K562 (cell line): Measurements from ENCODE around the gene PPP1R36. TPM values are rescaled to one million over a fixed set of nuclear protein-coding genes. Genes with fewer than 3 reads are reported as not detected.

Experiments
- CBX5 ChIP-seq: IDR thresholded peaks from 2 replicates; pipeline ENCODE4 v1.6.1; 2014; ENCODE audit warnings: low read depth, borderline replicate concordance
- HDAC3 ChIP-seq: fragments of 450-650 bp; IDR thresholded peaks from 2 replicates; pipeline ENCODE4 v1.6.1; 2018; ENCODE audit warnings: borderline replicate concordance, mild to moderate bottlenecking, moderate library complexity; ENCODE audit not compliant: partially characterized antibody
- HNRNPH1 ChIP-seq: fragments of 200-400 bp; formaldehyde crosslinking; optimal IDR thresholded peaks from 2 replicates; pipeline ENCODE3; 2017; ENCODE audit warnings: low read depth, mild to moderate bottlenecking, low read length, moderate library complexity
- SIX5 ChIP-seq, 2 experiments: IDR thresholded peaks; 2 replicates each; pipeline ENCODE4 v1.6.1; 2011; ENCODE audit warnings: low read length in 2 of 2, borderline replicate concordance in 1 of 2, low read depth in 1 of 2, mild to moderate bottlenecking in 1 of 2, moderate library complexity in 1 of 2; ENCODE audit not compliant: insufficient read depth in 1 of 2
- TAF1 ChIP-seq: IDR thresholded peaks from 2 replicates; pipeline ENCODE4 v1.6.1; 2011; ENCODE audit warnings: mild to moderate bottlenecking, low read length, moderate library complexity; ENCODE audit not compliant: insufficient read depth, control insufficient read depth, severe bottlenecking; ENCODE audit errors: extremely low read depth
- YY1 ChIP-seq, 3 experiments: IDR thresholded peaks; 2 replicates each; pipeline ENCODE4 v1.6.1; 2011; ENCODE audit warnings: low read length in 2 of 3, mild to moderate bottlenecking in 2 of 3, moderate library complexity in 2 of 3, borderline replicate concordance in 1 of 3, control low read depth in 1 of 3, low read depth in 1 of 3; ENCODE audit not compliant: insufficient read depth in 3 of 3, insufficient replicate concordance in 2 of 3, control insufficient read depth in 1 of 3, insufficient read length in 1 of 3; ENCODE audit errors: extremely low read depth in 1 of 3
- ZBTB1 ChIP-seq: sonication (generic); formaldehyde crosslinking; IDR thresholded peaks from 2 replicates; pipeline ENCODE4 v1.8.1; 2023; ENCODE audit warnings: missing genetic modification reagents, low read depth, mild to moderate bottlenecking, borderline replicate concordance
- ZNF282 ChIP-seq: sonication (generic); formaldehyde crosslinking; IDR thresholded peaks from 2 replicates; pipeline ENCODE4 v1.8.1; 2023; ENCODE audit warnings: missing genetic modification reagents
- polyA plus RNA-seq, 8 experiments: library from polyadenylated mRNA; depleted of rRNA in 4 of 8; stranded (reverse) in 5 of 8; unstranded in 3 of 8; fragments of >200 nt; fragmentation: Nextera tagmentation in 2 of 8; fragmentation: Illumina TruSeq in 1 of 8; extraction: Ambion mirVana in 2 of 8; extraction: Trizol in 1 of 8; gene quantifications; 2 replicates each; pipeline versions ENCODE4 v1.2.1 to v1.2.3, GENCODE V29; 2011 to 2014; ENCODE audit warnings: inconsistent platforms in 1 of 8, missing spikeins in 1 of 8
- total RNA-seq, 7 experiments: library from RNA; depleted of rRNA in 6 of 7; stranded (reverse); fragments of >200 nt in 6 of 7; fragmentation: Illumina TruSeq in 2 of 7; extraction: Trizol in 2 of 7; gene quantifications; 2 replicates each; pipeline versions ENCODE4 v1.2.1 to v1.2.3, GENCODE V29; 2011 to 2021; ENCODE audit warnings: low replicate concordance in 1 of 7
- TF ChIP-seq, protein P1 (sequence below), 2 experiments: fragments of 450-650 bp in 1 of 2; sonication (generic) in 1 of 2; formaldehyde crosslinking in 1 of 2; IDR thresholded peaks; 2 replicates each; pipeline versions ENCODE4 v1.7.1 to v1.9.0; 2016 to 2022; ENCODE audit warnings: inconsistent platforms in 1 of 2, mild to moderate bottlenecking in 1 of 2, missing genetic modification reagents in 1 of 2
- TF ChIP-seq, protein P2 (sequence below): fragments of 450-650 bp; IDR thresholded peaks from 2 replicates; pipeline ENCODE4 v1.6.1; 2016; ENCODE audit warnings: antibody characterized with exemption
- TF ChIP-seq, protein P3 (sequence below): sonication (generic); formaldehyde crosslinking; IDR thresholded peaks from 2 replicates; pipeline ENCODE4 v1.8.0; 2022; ENCODE audit warnings: mild to moderate bottlenecking, missing genetic modification reagents
- TF ChIP-seq, protein P4 (sequence below): fragments of 250-450 bp; sonication (Bioruptor Pico); IDR thresholded peaks from 2 replicates; pipeline ENCODE4 v1.9.0; 2021; ENCODE audit warnings: mild to moderate bottlenecking

Gene PPP1R36
- total and polyA plus RNA-seq, 9 of the 15 experiments (the other 6 are each of a cell fraction or from before 2014, with no cell fraction given): 0.29 TPM; not detected in 8

DNA sequence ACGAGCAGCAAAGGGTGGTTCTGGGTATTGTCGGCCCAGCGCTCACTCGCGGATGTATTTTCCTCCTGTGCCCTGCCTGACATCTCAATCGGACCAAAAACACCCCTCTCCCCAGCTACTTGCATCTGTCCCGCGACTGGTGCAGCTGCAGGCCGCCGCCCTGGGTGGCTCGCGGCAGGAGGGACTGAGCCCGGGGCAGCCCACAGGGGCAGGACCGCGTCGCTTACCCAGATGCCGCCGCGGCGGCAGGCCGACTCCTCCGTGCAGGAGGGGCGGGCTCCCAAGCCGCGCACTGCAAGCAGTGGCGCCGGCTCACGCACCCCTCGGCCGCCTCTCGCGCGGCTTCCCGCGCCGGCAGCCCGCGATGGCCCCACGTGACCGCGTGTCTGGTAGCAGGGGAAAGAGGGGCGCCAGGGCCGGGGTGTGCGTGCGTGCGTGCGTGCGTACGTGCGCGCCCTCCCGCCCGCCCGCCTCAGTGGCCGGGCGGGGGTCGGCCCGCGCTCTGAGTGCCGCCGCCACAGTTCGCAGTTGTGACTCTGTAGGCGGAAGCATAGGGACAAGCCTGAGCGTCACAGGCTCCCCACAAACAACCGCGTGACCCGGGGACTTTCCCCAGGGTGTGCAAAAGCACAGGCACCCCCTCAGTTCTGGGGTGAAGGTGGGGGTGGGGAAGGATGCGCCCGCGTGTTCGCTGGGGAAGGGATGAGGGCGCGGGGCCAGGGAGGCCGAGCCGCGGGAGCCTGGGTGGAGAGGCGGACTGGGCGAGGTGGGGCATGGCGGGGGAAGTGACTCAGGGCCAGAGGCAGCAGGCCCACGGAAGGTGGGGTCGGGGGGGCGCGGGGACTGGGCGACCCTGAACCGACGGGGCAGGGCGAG lies 46.1 kb upstream of the PPP1R36 start, which contains the start of gene ZBTB25 (continued):
- TF ChIP-seq, protein P1, sequence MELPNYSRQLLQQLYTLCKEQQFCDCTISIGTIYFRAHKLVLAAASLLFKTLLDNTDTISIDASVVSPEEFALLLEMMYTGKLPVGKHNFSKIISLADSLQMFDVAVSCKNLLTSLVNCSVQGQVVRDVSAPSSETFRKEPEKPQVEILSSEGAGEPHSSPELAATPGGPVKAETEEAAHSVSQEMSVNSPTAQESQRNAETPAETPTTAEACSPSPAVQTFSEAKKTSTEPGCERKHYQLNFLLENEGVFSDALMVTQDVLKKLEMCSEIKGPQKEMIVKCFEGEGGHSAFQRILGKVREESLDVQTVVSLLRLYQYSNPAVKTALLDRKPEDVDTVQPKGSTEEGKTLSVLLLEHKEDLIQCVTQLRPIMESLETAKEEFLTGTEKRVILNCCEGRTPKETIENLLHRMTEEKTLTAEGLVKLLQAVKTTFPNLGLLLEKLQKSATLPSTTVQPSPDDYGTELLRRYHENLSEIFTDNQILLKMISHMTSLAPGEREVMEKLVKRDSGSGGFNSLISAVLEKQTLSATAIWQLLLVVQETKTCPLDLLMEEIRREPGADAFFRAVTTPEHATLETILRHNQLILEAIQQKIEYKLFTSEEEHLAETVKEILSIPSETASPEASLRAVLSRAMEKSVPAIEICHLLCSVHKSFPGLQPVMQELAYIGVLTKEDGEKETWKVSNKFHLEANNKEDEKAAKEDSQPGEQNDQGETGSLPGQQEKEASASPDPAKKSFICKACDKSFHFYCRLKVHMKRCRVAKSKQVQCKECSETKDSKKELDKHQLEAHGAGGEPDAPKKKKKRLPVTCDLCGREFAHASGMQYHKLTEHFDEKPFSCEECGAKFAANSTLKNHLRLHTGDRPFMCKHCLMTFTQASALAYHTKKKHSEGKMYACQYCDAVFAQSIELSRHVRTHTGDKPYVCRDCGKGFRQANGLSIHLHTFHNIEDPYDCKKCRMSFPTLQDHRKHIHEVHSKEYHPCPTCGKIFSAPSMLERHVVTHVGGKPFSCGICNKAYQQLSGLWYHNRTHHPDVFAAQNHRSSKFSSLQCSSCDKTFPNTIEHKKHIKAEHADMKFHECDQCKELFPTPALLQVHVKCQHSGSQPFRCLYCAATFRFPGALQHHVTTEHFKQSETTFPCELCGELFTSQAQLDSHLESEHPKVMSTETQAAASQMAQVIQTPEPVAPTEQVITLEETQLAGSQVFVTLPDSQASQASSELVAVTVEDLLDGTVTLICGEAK (IDR thresholded peaks at IDR 0.05): 0 out of 2 replicates have a peak, but pooled peaks have one; percentile 27
- TF ChIP-seq, protein P1 (CRISPR knock-in tag; IDR thresholded peaks at IDR 0.05): no peak
- TF ChIP-seq, protein P2, sequence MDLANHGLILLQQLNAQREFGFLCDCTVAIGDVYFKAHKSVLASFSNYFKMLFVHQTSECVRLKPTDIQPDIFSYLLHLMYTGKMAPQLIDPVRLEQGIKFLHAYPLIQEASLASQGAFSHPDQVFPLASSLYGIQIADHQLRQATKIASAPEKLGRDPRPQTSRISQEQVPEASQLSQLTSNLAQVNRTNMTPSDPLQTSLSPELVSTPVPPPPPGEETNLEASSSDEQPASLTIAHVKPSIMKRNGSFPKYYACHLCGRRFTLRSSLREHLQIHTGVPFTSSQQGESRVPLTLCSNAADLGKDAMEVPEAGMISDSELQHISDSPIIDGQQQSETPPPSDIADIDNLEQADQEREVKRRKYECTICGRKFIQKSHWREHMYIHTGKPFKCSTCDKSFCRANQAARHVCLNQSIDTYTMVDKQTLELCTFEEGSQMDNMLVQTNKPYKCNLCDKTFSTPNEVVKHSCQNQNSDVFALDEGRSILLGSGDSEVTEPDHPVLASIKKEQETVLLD: 0 out of 2 replicates have a peak, but pooled peaks have one; percentile 20
- no peak for TF ChIP-seq SIX5 (IDR thresholded peaks at IDR 0.05; ENCODE audit: borderline replicate concordance in 1 of 2, insufficient read depth in 1 of 2, low read depth in 1 of 2, low read length in 2 of 2)
- TF ChIP-seq ZNF282: 0 out of 2 replicates have a peak, but pooled peaks have one; percentile 32
- 0 out of 2 replicates have a peak, but pooled peaks have one; percentile 49 for TF ChIP-seq ZBTB1 (CRISPR knock-in tag)
- peak; percentile 56 for TF ChIP-seq TAF1
- no peak for TF ChIP-seq HDAC3
- no peak for TF ChIP-seq CBX5
- TF ChIP-seq, protein P3, sequence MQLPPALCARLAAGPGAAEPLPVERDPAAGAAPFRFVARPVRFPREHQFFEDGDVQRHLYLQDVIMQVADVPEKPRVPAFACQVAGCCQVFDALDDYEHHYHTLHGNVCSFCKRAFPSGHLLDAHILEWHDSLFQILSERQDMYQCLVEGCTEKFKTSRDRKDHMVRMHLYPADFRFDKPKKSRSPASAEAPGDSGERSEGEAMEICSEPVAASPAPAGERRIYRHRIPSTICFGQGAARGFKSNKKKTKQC (CRISPR knock-in tag): peak; percentile 64; the same call in 1 of the 2 replicates
- TF ChIP-seq, protein P4, sequence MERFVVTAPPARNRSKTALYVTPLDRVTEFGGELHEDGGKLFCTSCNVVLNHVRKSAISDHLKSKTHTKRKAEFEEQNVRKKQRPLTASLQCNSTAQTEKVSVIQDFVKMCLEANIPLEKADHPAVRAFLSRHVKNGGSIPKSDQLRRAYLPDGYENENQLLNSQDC (CRISPR knock-in tag): peak; percentile 11; the same call in 1 of the 2 replicates
- TF ChIP-seq HNRNPH1: no peak
- TF ChIP-seq YY1 (IDR thresholded peaks at IDR 0.05; ENCODE audit: borderline replicate concordance in 1 of 3, control insufficient read depth in 1 of 3, extremely low read depth in 1 of 3, insufficient read depth in 3 of 3, insufficient read length in 1 of 3, insufficient replicate concordance in 2 of 3, low read depth in 1 of 3, low read length in 2 of 3): peak in 2 of 3 experiments; percentile 48 to 72
